ENCODE measurements around the gene GNAQ. TPM values are rescaled to one million over a fixed set of nuclear protein-coding genes. Genes with fewer than 3 reads are reported as not detected.
A peak's percentile ranks its signal among the peaks of the same experiment; 100 is the strongest.

Gene GNAQ
- polyA plus RNA-seq, 2 of the 4 experiments (the other 2 are of a cell fraction), result 17.9 to 60.0 TPM

- ATAC-seq (no peak), DNase-seq (ENCODE audit: low read depth in 1 of 2, low spot score in 1 of 2) (no peak), FAIRE-seq (no peak)
- ChIA-PET CTCF (interaction anchor here (1.8 kb wide), 1 partner anchor 14 kb away, joined by 7 read pairs; no protein-coding TSS in a partner anchor), POLR2A (no interaction called here)
- Histone ChIP-seq H3K4me3 (no peak overlapping the region), H3K27ac (peak overlapping the region; percentile 14 to 57; a peak in 4 of 6 replicates), H3K4me2 (no peak overlapping the region), H3K9me3 (no peaks in the 10 kb centered on the region), H3K4me1 (peaks cover 36% of the 10 kb centered on the region)
- no peak for TF ChIP-seq CEBPB (IDR thresholded peaks at IDR 0.05)
- no peak for TF ChIP-seq JUNB (IDR thresholded peaks at IDR 0.05)
- no peak for TF ChIP-seq BHLHE40 (IDR thresholded peaks at IDR 0.05; ENCODE audit: low read depth, low read length)
- TF ChIP-seq NPAS2 (CRISPR knock-in tag; IDR thresholded peaks at IDR 0.05; ENCODE audit: borderline replicate concordance), result no peak
- no peak for TF ChIP-seq ATOH8 (CRISPR knock-in tag; IDR thresholded peaks at IDR 0.05; ENCODE audit: low read depth)
- no peak for TF ChIP-seq SREBF2 (IDR thresholded peaks at IDR 0.05)
- TF ChIP-seq JUN (IDR thresholded peaks at IDR 0.05), result no peak
- TF ChIP-seq ZFP36 (IDR thresholded peaks at IDR 0.05; ENCODE audit: borderline replicate concordance, partially characterized antibody), result no peak
- no peak for TF ChIP-seq REST (IDR thresholded peaks at IDR 0.05)
- no peak for TF ChIP-seq ELK1 (IDR thresholded peaks at IDR 0.05; ENCODE audit: low read depth, low read length)
- no peak for TF ChIP-seq PHF8 (IDR thresholded peaks at IDR 0.05; ENCODE audit: borderline replicate concordance, low read depth)
- no peak for TF ChIP-seq SMC3 (IDR thresholded peaks at IDR 0.05)
- no peak for TF ChIP-seq MAX (IDR thresholded peaks at IDR 0.05)
- TF ChIP-seq ZNF302 (CRISPR knock-in tag; IDR thresholded peaks at IDR 0.05), result no peak
- no peak for TF ChIP-seq CBX8 (IDR thresholded peaks at IDR 0.05)
- no peak for TF ChIP-seq CHD4 (IDR thresholded peaks at IDR 0.05; ENCODE audit: borderline replicate concordance)
- no peak for TF ChIP-seq RNF2 (IDR thresholded peaks at IDR 0.05; ENCODE audit: borderline replicate concordance, low read depth)
- TF ChIP-seq HEYL (CRISPR knock-in tag; IDR thresholded peaks at IDR 0.05), result no peak
- no peak for TF ChIP-seq MAFK (IDR thresholded peaks at IDR 0.05; ENCODE audit: partially characterized antibody)
- no peak for TF ChIP-seq HOXA7 (CRISPR knock-in tag; IDR thresholded peaks at IDR 0.05)
- 94% methylated on average over 8 of the region's 8 CpGs for WGBS (ENCODE audit: missing lambda C conversion rate)
Observed at GRCh38 chr9:78021697-78022096, 9.9 kb downstream of the GNAQ start.

- WGBS (ENCODE audit: missing lambda C conversion rate), result 85% methylated on average over 3 of the region's 3 CpGs
- FAIRE-seq, result no peak
- no peak for TF ChIP-seq MYC (IDR thresholded peaks at IDR 0.05; ENCODE audit: borderline replicate concordance, low read length)
- TF ChIP-seq NR3C1 (IDR thresholded peaks at IDR 0.05), result no peak
- no peak for TF ChIP-seq REST (IDR thresholded peaks at IDR 0.05)
- no peak for TF ChIP-seq ESRRA (IDR thresholded peaks at IDR 0.05; ENCODE audit: borderline replicate concordance, low read length)
- TF ChIP-seq FOSL2 (IDR thresholded peaks at IDR 0.05), result no peak
- TF ChIP-seq FOSL2 (CRISPR knock-in tag; IDR thresholded peaks at IDR 0.05), result no peak
- no peak for TF ChIP-seq ELK1 (IDR thresholded peaks at IDR 0.05; ENCODE audit: low read depth, low read length)
- no peak for TF ChIP-seq JUNB (IDR thresholded peaks at IDR 0.05)
- no peak for TF ChIP-seq ZFP36 (IDR thresholded peaks at IDR 0.05; ENCODE audit: borderline replicate concordance, partially characterized antibody)
Observed at GRCh38 chr9:78017190-78017693, 14.4 kb downstream of the GNAQ start.

More at GRCh38 chr9:78017190-78017693, 14.4 kb downstream of the GNAQ start:
- Histone ChIP-seq H3K4me1 (peaks cover 14% of the 10 kb centered on the region), H3K4me3 (no peak overlapping the region), H3K4me2 (no peak overlapping the region), H3K27ac (no peak overlapping the region), H3K9me3 (no peaks in the 10 kb centered on the region)
- ChIA-PET CTCF (interaction anchor here (0.6 to 3.4 kb wide), 4 partner anchors 9 to 175 kb away, joined by 3 to 12 read pairs (median 5); no protein-coding TSS in a partner anchor), POLR2A (interaction anchor here (0.5 kb wide), 1 partner anchor 19 kb away, joined by 5 read pairs; no protein-coding TSS in a partner anchor)
- DNase-seq (ENCODE audit: low read depth in 1 of 2, low spot score in 1 of 2) (no peak), ATAC-seq (no peak)
